Mucosa of descending colon (tissue), 3 donors: ENCODE data around the gene WDFY3. TPM values are rescaled to one million over a fixed set of nuclear protein-coding genes. Genes with fewer than 3 reads are reported as not detected.

ENCODE experiments used
- ATAC-seq: fragments of 200-7000 bp; cut with Tn5 transposase; one replicate; pipeline ENCODE4 v1.9.1; 2020; ENCODE audit warnings: mild to moderate bottlenecking, moderate library complexity
- DNase-seq, 3 donors: peaks; one replicate each; pipeline ENCODE4 v3.0.0-alpha.2; 2020
- H3K36me3 ChIP-seq: fragments of 200-600 bp; one replicate; pipeline ENCODE4 v1.8.0; 2021; ENCODE audit warnings: low read depth, mild to moderate bottlenecking
- H3K4me1 ChIP-seq: fragments of 200-600 bp; one replicate; pipeline ENCODE4 v1.8.0; 2021; ENCODE audit warnings: low read depth, mild to moderate bottlenecking
- H3K4me3 ChIP-seq: fragments of 200-600 bp; one replicate; pipeline ENCODE4 v1.8.0; 2021; ENCODE audit warnings: mild to moderate bottlenecking
- H3K9me3 ChIP-seq: fragments of 200-600 bp; one replicate; pipeline ENCODE4 v1.8.0; 2021; ENCODE audit warnings: mild to moderate bottlenecking
- CTCF ChIP-seq: fragments of 200-600 bp; IDR thresholded peaks from one replicate; pipeline ENCODE4 v1.8.0; 2022; ENCODE audit warnings: antibody characterized with exemption, mild to moderate bottlenecking
- intact Hi-C, 2 donors: fragments of 100-400 bp; cut with DNase I in 1 of 2; cut with micrococcal nuclease in 1 of 2; formaldehyde crosslinking; loops; one replicate each; pipeline versions ENCODE4 v1.11.0 to v1.11.1; 2022; cut with DNase I, micrococcal nuclease
- total RNA-seq, 3 donors: library from RNA; stranded (reverse); fragmentation: NEBNext Ultra II Directional in 2 of 3; extraction: Animal tissue kit (Norgen Biotek cat#: 25700) in 2 of 3; gene quantifications; one replicate each; pipeline versions ENCODE4 v1.2.1 to v1.2.4, GENCODE V29; 2021 to 2023
- donor health status: DM: no; HTN: no; CAD: no; lungs with moderate emphysema.
- donor health status: DM: no; HTN: no; CAD: no.
- donor health status: DM: no; HTN: yes; CAD: no.

Gene WDFY3
- total RNA-seq, 3 donors from 2014 or later = 49.5 to 76.9 (median 55.5) TPM

- TF ChIP-seq CTCF = no peak
- no peaks in the 10 kb centered on the region for H3K4me1 ChIP-seq
- H3K36me3 ChIP-seq = no peaks in the 10 kb centered on the region
- H3K9me3 ChIP-seq = no peaks in the 10 kb centered on the region
- intact Hi-C loops = no loop called here
- DNase-seq (no peak), ATAC-seq (no peak)
- H3K4me3 ChIP-seq = no peak overlapping the region
Observed at GRCh38 chr4:84782517-84782916, 184.0 kb downstream of the WDFY3 start.

GRCh38 chr4:84780719-84781118 is 185.8 kb downstream of the WDFY3 start:
- H3K9me3 ChIP-seq = no peaks in the 10 kb centered on the region
- H3K4me3 ChIP-seq = no peak overlapping the region
- DNase-seq (no peak), ATAC-seq (no peak)
- TF ChIP-seq CTCF = no peak
- H3K4me1 ChIP-seq = no peaks in the 10 kb centered on the region
- intact Hi-C loops = no loop called here
- H3K36me3 ChIP-seq = no peaks in the 10 kb centered on the region

DNA sequence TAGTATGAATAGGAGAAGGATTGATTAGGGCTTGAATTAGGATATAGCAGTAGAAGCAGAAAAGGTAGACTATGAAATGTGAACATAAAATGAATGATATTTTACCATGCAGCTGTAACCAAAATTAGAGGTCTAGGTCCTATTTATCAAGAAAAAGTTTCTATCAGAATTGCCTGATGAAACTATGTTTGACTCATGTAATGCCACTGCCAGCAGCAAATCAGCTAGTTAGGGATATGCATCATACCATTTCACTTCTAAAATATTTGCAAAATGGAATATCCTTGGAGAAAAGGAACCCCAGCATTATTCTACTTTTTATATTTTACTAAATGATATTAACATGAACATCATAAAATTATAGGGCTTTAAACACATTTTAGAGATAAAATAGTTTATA is 188.4 kb downstream of the WDFY3 start:
- H3K36me3 ChIP-seq = no peaks in the 10 kb centered on the region
- no peaks in the 10 kb centered on the region for H3K9me3 ChIP-seq
- no peak for TF ChIP-seq CTCF
- no peak for ATAC-seq
- H3K4me1 ChIP-seq = no peaks in the 10 kb centered on the region
- H3K4me3 ChIP-seq = no peak overlapping the region
- no peak for DNase-seq
- intact Hi-C loops = no loop called here

DNA sequence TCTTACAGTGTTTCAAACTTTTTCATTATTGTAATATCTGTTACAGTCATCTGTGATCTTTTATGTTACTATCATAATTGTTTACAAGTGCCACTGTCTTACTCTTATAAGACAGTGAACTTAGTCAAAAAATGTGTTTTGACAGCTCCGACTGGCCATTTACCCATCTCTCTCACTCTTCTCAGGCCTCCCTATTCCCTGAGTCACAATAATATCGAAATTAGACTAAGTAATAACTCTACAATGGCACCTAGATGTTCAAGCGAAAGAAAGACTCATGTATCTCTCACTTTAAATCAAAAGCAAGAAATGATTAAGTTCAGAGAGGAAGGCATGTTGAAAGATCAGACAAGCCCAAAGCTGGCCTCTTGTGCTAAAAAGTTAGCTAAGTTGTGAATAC is 199.3 kb downstream of the WDFY3 start:
- intact Hi-C loops = no loop called here
- DNase-seq = no peak

DNA sequence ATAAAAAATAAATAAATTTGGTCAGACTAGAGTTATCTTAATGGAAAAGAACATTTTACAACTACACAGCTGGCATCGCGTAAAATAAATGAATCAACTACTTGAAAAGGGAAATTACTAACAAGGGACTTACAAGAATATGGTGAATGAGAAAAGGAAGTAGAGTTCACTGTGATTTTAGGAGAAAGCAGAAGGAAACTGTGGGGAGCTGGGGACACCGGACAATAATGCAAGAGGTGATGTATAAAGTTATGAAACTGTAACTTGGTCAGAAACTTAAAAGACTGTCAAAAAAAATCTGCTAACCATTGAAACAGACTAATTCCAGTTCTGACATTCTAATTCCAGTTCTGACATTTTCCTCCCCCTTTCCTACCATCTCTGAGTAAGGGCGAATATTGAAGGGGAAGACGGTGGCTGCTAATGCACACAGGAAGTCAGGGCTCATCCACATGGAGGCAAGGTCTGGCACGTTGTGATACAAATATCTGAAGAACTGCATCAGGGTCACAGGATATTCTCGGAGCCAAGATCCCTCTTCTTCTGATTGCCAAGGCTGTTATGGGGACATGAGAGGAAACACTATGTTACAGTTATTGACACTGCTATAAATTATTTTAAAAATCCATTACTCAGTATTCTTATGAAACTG is 213.0 kb downstream of the WDFY3 start:
- no peak for ATAC-seq
- Histone ChIP-seq H3K36me3 (no peaks in the 10 kb centered on the region), H3K4me1 (no peaks in the 10 kb centered on the region), H3K4me3 (no peak overlapping the region), H3K9me3 (no peaks in the 10 kb centered on the region)
- intact Hi-C loops = loop anchor here (5.0 kb wide), 1 partner anchor 219 kb away; no protein-coding TSS in a partner anchor
- no peak for TF ChIP-seq CTCF
- DNase-seq = no peak

More for the DNA sequence above, 199.3 kb downstream of the WDFY3 start:
- no peak for ATAC-seq
- no peaks in the 10 kb centered on the region for H3K9me3 ChIP-seq
- H3K4me1 ChIP-seq = no peaks in the 10 kb centered on the region
- no peaks in the 10 kb centered on the region for H3K36me3 ChIP-seq
- H3K4me3 ChIP-seq = no peak overlapping the region
- no peak for TF ChIP-seq CTCF
